ENCODE measurements around the gene RIOK1. TPM values are rescaled to one million over a fixed set of nuclear protein-coding genes. Genes with fewer than 3 reads are reported as not detected.

RIOK1 gene
- total and polyA plus RNA-seq, 12 donors, result 6.0 to 21.1 (median 14.9) TPM

GRCh38 chr6:7409740-7410139 is 20.1 kb downstream of the RIOK1 start:
- Histone ChIP-seq H3K27me3 (no peaks in the 10 kb centered on the region), H3K36me3 (replicated peaks in 1 of 2) (peaks cover 0 to 87% of the 10 kb centered on the region in 2 donors), H3K27ac (no peak overlapping the region), H3K4me1 (replicated peaks in 1 of 2) (no peaks in the 10 kb centered on the region), H3K9me3 (replicated peaks in 1 of 3) (no peaks in the 10 kb centered on the region), H3K4me3 (no peak overlapping the region)
- no peak for DNase-seq
- 88 to 91% (median 91%) methylated on average over 6 of the region's 6 CpGs for WGBS, 4 donors
- TF ChIP-seq CTCF (IDR thresholded peaks at IDR 0.05) (no peak), POLR2A (IDR thresholded peaks at IDR 0.05) (no peak)
- intact Hi-C loops (cut with DNase I), result loop anchor here in 1 of 2 donors (10.0 kb wide), 1 partner anchor 145 kb away; no protein-coding TSS in a partner anchor

- H3K27ac ChIP-seq, result no peak overlapping the region
- H3K4me1 ChIP-seq (replicated peaks in 1 of 2), result no peaks in the 10 kb centered on the region
- intact Hi-C loops (cut with DNase I), result loop anchor here in 1 of 2 donors (10.0 kb wide), 1 partner anchor 144 kb away; no protein-coding TSS in a partner anchor
- no peak for DNase-seq
- 93 to 98% (median 96%) methylated on average over 4 of the region's 4 CpGs for WGBS, 4 donors
- no peak for TF ChIP-seq CTCF (IDR thresholded peaks at IDR 0.05)
- no peak for TF ChIP-seq POLR2A (IDR thresholded peaks at IDR 0.05)
- no peaks in the 10 kb centered on the region for H3K9me3 ChIP-seq (replicated peaks in 1 of 3)
- H3K36me3 ChIP-seq (replicated peaks in 1 of 2), result peaks cover 0 to 86% of the 10 kb centered on the region in 2 donors
- H3K4me3 ChIP-seq, result no peak overlapping the region
- no peaks in the 10 kb centered on the region for H3K27me3 ChIP-seq
These were observed 21.2 kb downstream of the RIOK1 start for GRCh38 chr6:7410851-7411250.

GRCh38 chr6:7411328-7411727 is 21.7 kb downstream of the RIOK1 start:
- intact Hi-C loops (cut with DNase I), result loop anchor here in 1 of 2 donors (10.0 kb wide), 1 partner anchor 143 kb away; no protein-coding TSS in a partner anchor
- Histone ChIP-seq H3K9me3 (replicated peaks in 1 of 3) (no peaks in the 10 kb centered on the region), H3K27me3 (no peaks in the 10 kb centered on the region), H3K27ac (no peak overlapping the region), H3K4me3 (no peak overlapping the region), H3K4me1 (replicated peaks in 1 of 2) (no peaks in the 10 kb centered on the region), H3K36me3 (replicated peaks in 1 of 2) (peaks cover 0 to 86% of the 10 kb centered on the region in 2 donors)
- DNase-seq, result no peak
- 91 to 97% (median 94%) methylated on average over 2 of the region's 2 CpGs for WGBS, 4 donors
- TF ChIP-seq CTCF (IDR thresholded peaks at IDR 0.05), result no peak
- TF ChIP-seq POLR2A (IDR thresholded peaks at IDR 0.05), result no peak

GRCh38 chr6:7413151-7413823 is 23.7 kb downstream of the RIOK1 start:
- H3K27ac ChIP-seq, result no peak overlapping the region
- no peak for TF ChIP-seq CTCF (IDR thresholded peaks at IDR 0.05)
- TF ChIP-seq POLR2A (IDR thresholded peaks at IDR 0.05), result no peak
- peaks cover 0 to 85% of the 10 kb centered on the region in 2 donors for H3K36me3 ChIP-seq (replicated peaks in 1 of 2)
- DNase-seq, result no peak
- H3K4me3 ChIP-seq, result no peak overlapping the region
- 74 to 86% (median 82%) methylated on average over 2 of the region's 2 CpGs for WGBS, 4 donors
- intact Hi-C loops (cut with DNase I), result loop anchor here in 1 of 2 donors (10.0 kb wide), 1 partner anchor 142 kb away; no protein-coding TSS in a partner anchor
- H3K27me3 ChIP-seq, result no peaks in the 10 kb centered on the region
- no peaks in the 10 kb centered on the region for H3K4me1 ChIP-seq (replicated peaks in 1 of 2)
- no peaks in the 10 kb centered on the region for H3K9me3 ChIP-seq (replicated peaks in 1 of 3)
